Stimulated activated CD8-positive, alpha-beta memory T cell treated with anti-CD3 and anti-CD28 coated beads, Interleukin-12 subunit alpha, Interleukin-12 subunit beta, amount 100 ng/mL, for 1 hour (primary cell): ENCODE results near the gene BBS4.
A peak's percentile ranks its signal among the peaks of the same experiment; 100 is the strongest.
"Not testable (repeated sequence)": the region's sequence is repeated elsewhere in the genome, so short reads cannot be mapped to it uniquely, and the experiment has no call there.

Experiments used
- DNase-seq: peaks from one replicate; pipeline ENCODE4 v3.0.0-alpha.2; 2020; ENCODE audit warnings: low read depth

BBS4 gene

GRCh38 chr15:72698938-72699337 is 12.9 kb downstream of the BBS4 start:
- DNase-seq: no peak

- no peak for DNase-seq
These were observed 14.1 kb downstream of the BBS4 start for GRCh38 chr15:72700076-72700475.

GRCh38 chr15:72706266-72706665 is 20.3 kb downstream of the BBS4 start:
- no peak for DNase-seq

- not testable (repeated sequence) for DNase-seq
These were observed 22.7 kb downstream of the BBS4 start for GRCh38 chr15:72708551-72709303.

- DNase-seq: peak; percentile 58
These were observed 36.2 kb downstream of the BBS4 start for GRCh38 chr15:72722071-72722696.

GRCh38 chr15:72724028-72724427 is 38.0 kb downstream of the BBS4 start:
- no peak for DNase-seq

GRCh38 chr15:72725446-72725845 is 39.4 kb downstream of the BBS4 start:
- DNase-seq: no peak

- not testable (repeated sequence) for DNase-seq
These were observed 39.8 kb downstream of the BBS4 start for GRCh38 chr15:72725851-72726250.

- no peak for DNase-seq
These were observed 41.1 kb downstream of the BBS4 start for GRCh38 chr15:72727154-72727553.

- not testable (repeated sequence) for DNase-seq
These were observed 42.2 kb downstream of the BBS4 start for GRCh38 chr15:72728249-72728648.

- no peak for DNase-seq
These were observed 42.8 kb downstream of the BBS4 start for GRCh38 chr15:72728821-72729220.

GRCh38 chr15:72732086-72732485 is 46.1 kb downstream of the BBS4 start:
- no peak for DNase-seq

GRCh38 chr15:72732516-72732915 is 46.5 kb downstream of the BBS4 start:
- no peak for DNase-seq

GRCh38 chr15:72733941-72734738 is 48.1 kb downstream of the BBS4 start:
- DNase-seq: no peak

GRCh38 chr15:72735111-72735510 is 49.1 kb downstream of the BBS4 start:
- no peak for DNase-seq

- no peak for DNase-seq
These were observed 51.1 kb downstream of the BBS4 start for GRCh38 chr15:72737061-72737460.

- DNase-seq: no peak
These were observed 51.7 kb downstream of the BBS4 start for GRCh38 chr15:72737723-72738122.

- DNase-seq: no peak
These were observed 54.2 kb downstream of the BBS4 start for GRCh38 chr15:72740219-72740618.

GRCh38 chr15:72749700-72750099 is 63.7 kb downstream of the BBS4 start:
- DNase-seq: no peak

GRCh38 chr15:72751751-72752455 is 65.9 kb downstream of the BBS4 start:
- no peak for DNase-seq

GRCh38 chr15:72754096-72754495 is 68.1 kb downstream of the BBS4 start:
- no peak for DNase-seq

GRCh38 chr15:72758182-72758581 is 72.2 kb downstream of the BBS4 start:
- DNase-seq: no peak
